VCaP (cell line): ENCODE data around the gene SV2C.
A peak's percentile ranks its signal among the peaks of the same experiment; 100 is the strongest.
"Not testable (repeated sequence)": the region's sequence is repeated elsewhere in the genome, so short reads cannot be mapped to it uniquely, and the experiment has no call there.

Experiments
- H3K27ac ChIP-seq: fragments of 450-650 bp; 2 replicates; pipeline ENCODE4 v1.5.1; 2017
- CTCF ChIP-seq: fragments of 450-650 bp; conservative IDR thresholded peaks from 2 replicates; pipeline ENCODE4 v1.5.1; 2017; ENCODE audit warnings: mild to moderate bottlenecking, moderate library complexity

The SV2C gene

GRCh38 chr5:76292620-76293322 lies 209.6 kb downstream of the SV2C start:
- peak overlapping the region; percentile 54; the same call in 1 of the 2 replicates for H3K27ac ChIP-seq
- no peak for TF ChIP-seq CTCF

- TF ChIP-seq CTCF: no peak
- no peak overlapping the region for H3K27ac ChIP-seq
Measured at GRCh38 chr5:76294573-76294972, 211.4 kb downstream of the SV2C start.

- no peak overlapping the region for H3K27ac ChIP-seq
Measured at GRCh38 chr5:76298852-76299251, 215.7 kb downstream of the SV2C start.

GRCh38 chr5:76299592-76299991 lies 216.4 kb downstream of the SV2C start:
- no peak overlapping the region for H3K27ac ChIP-seq
- TF ChIP-seq CTCF: no peak

More at GRCh38 chr5:76298852-76299251, 215.7 kb downstream of the SV2C start:
- TF ChIP-seq CTCF: no peak

- not testable (repeated sequence) for H3K27ac ChIP-seq
Measured at GRCh38 chr5:76301932-76302331, 218.7 kb downstream of the SV2C start.

- not testable (repeated sequence) for H3K27ac ChIP-seq
Measured at GRCh38 chr5:76302661-76303060, 219.5 kb downstream of the SV2C start.

- no peak for TF ChIP-seq CTCF
- no peak overlapping the region for H3K27ac ChIP-seq
Measured at GRCh38 chr5:76303921-76304320, 220.7 kb downstream of the SV2C start.

GRCh38 chr5:76305269-76305668 lies 222.1 kb downstream of the SV2C start:
- no peak for TF ChIP-seq CTCF
- no peak overlapping the region for H3K27ac ChIP-seq

GRCh38 chr5:76305775-76306174 lies 222.6 kb downstream of the SV2C start:
- no peak overlapping the region for H3K27ac ChIP-seq
- no peak for TF ChIP-seq CTCF
